Trophoblast cell (in vitro differentiated cells and primary cell): Measurements from ENCODE around the gene FAM9C.

Experiments used
- DNase-seq, 2 donors: peaks; one replicate each; pipeline ENCODE4 v3.0.0-alpha.2; 2016
- H2AFZ ChIP-seq: 2 replicates; pipeline ENCODE4 v1.6.1; 2013; ENCODE audit warnings: low read length, moderate library complexity, mild to moderate bottlenecking; ENCODE audit not compliant: insufficient read depth, poor library complexity
- H2AK5ac ChIP-seq: 2 replicates; pipeline ENCODE4 v1.6.1; 2013; ENCODE audit warnings: mild to moderate bottlenecking, low read length
- H2BK120ac ChIP-seq: 2 replicates; pipeline ENCODE4 v1.6.1; 2013; ENCODE audit warnings: low read length, mild to moderate bottlenecking, moderate library complexity; ENCODE audit not compliant: insufficient read depth, poor library complexity
- H2BK12ac ChIP-seq: 2 replicates; pipeline ENCODE4 v1.6.1; 2013; ENCODE audit warnings: mild to moderate bottlenecking, low read length, moderate library complexity
- H2BK5ac ChIP-seq: 2 replicates; pipeline ENCODE4 v1.6.1; 2013; ENCODE audit warnings: low read length, low read depth, moderate library complexity, mild to moderate bottlenecking; ENCODE audit not compliant: poor library complexity
- H3K14ac ChIP-seq: 2 replicates; pipeline ENCODE4 v1.6.1; 2013; ENCODE audit warnings: mild to moderate bottlenecking, low read length
- H3K18ac ChIP-seq: 2 replicates; pipeline ENCODE4 v1.6.1; 2013; ENCODE audit warnings: mild to moderate bottlenecking, low read length
- H3K23ac ChIP-seq: 2 replicates; pipeline ENCODE4 v1.6.1; 2013; ENCODE audit warnings: low read length
- H3K27ac ChIP-seq: 2 replicates; pipeline ENCODE4 v1.5.1; 2013; ENCODE audit warnings: low read depth, mild to moderate bottlenecking, inconsistent platforms, low read length, moderate library complexity
- H3K27me3 ChIP-seq: 2 replicates; pipeline ENCODE4 v1.6.1; 2013; ENCODE audit warnings: inconsistent platforms, mild to moderate bottlenecking, low read length, moderate library complexity; ENCODE audit not compliant: insufficient read depth
- H3K36me3 ChIP-seq, 2 experiments: 1 replicate in 1 of 2; 2 replicates in 1 of 2; pipeline ENCODE4 v1.6.1; 2013; ENCODE audit warnings: low read length in 2 of 2, mild to moderate bottlenecking in 2 of 2, moderate library complexity in 1 of 2; ENCODE audit not compliant: insufficient read depth in 2 of 2, control insufficient read depth in 1 of 2
- H3K4ac ChIP-seq: 2 replicates; pipeline ENCODE4 v1.6.1; 2013; ENCODE audit warnings: low read depth, mild to moderate bottlenecking, low read length, moderate library complexity
- H3K4me1 ChIP-seq, 2 experiments: 1 replicate in 1 of 2; 2 replicates in 1 of 2; pipeline ENCODE4 v1.6.1; 2013; ENCODE audit warnings: low read length in 2 of 2, mild to moderate bottlenecking in 2 of 2, moderate library complexity in 1 of 2; ENCODE audit not compliant: insufficient read depth in 2 of 2, control insufficient read depth in 1 of 2
- H3K4me2 ChIP-seq: 2 replicates; pipeline ENCODE4 v1.6.1; 2013; ENCODE audit warnings: inconsistent platforms, mild to moderate bottlenecking, low read length, moderate library complexity
- H3K4me3 ChIP-seq: 2 replicates; pipeline ENCODE4 v1.5.1; 2013; ENCODE audit warnings: mild to moderate bottlenecking, low read depth, low read length, inconsistent platforms
- H3K79me1 ChIP-seq: one replicate; pipeline ENCODE4 v1.6.1; 2013; ENCODE audit warnings: low read length
- H3K79me2 ChIP-seq: 2 replicates; pipeline ENCODE4 v1.6.1; 2013; ENCODE audit warnings: low read length, mild to moderate bottlenecking; ENCODE audit not compliant: control insufficient read depth, insufficient read depth, poor library complexity
- H3K9ac ChIP-seq: 2 replicates; pipeline ENCODE4 v1.6.1; 2013; ENCODE audit warnings: mild to moderate bottlenecking, low read length
- H3K9me3 ChIP-seq: 2 replicates; pipeline ENCODE4 v1.6.1; 2013; ENCODE audit warnings: low read depth, mild to moderate bottlenecking, control low read depth, inconsistent platforms, low read length; ENCODE audit not compliant: insufficient read depth
- H4K12ac ChIP-seq: 2 replicates; pipeline ENCODE4 v1.6.1; 2013; ENCODE audit warnings: low read depth, mild to moderate bottlenecking, low read length, moderate library complexity
- H4K8ac ChIP-seq: 2 replicates; pipeline ENCODE4 v1.6.1; 2013; ENCODE audit warnings: low read depth, mild to moderate bottlenecking, low read length, moderate library complexity
- H4K91ac ChIP-seq: one replicate; pipeline ENCODE4 v1.6.1; 2013; ENCODE audit warnings: low read depth, mild to moderate bottlenecking, low read length, moderate library complexity
- WGBS: extraction: QIAGEN DNeasy Blood & Tissue Kit; methylation state at CpG from one replicate; pipeline ENCODE4 v1.1.7; 2013; ENCODE audit warnings: missing lambda C conversion rate; ENCODE audit not compliant: insufficient read length, insufficient coverage; ENCODE audit errors: extremely low coverage; 5-methylcytosine and 5-hydroxymethylcytosine counted together

Gene FAM9C

GRCh38 chrX:13001961-13002671 lies 42.3 kb downstream of the FAM9C start:
- no peaks in the 10 kb centered on the region for H3K79me1 ChIP-seq
- no peak overlapping the region for H3K9ac ChIP-seq
- H3K27ac ChIP-seq = no peak overlapping the region
- no peak overlapping the region for H3K23ac ChIP-seq
- no peak overlapping the region for H2BK5ac ChIP-seq
- no peak overlapping the region for H3K18ac ChIP-seq
- no peak overlapping the region for H2AFZ ChIP-seq
- no peaks in the 10 kb centered on the region for H3K79me2 ChIP-seq
- peaks cover 0 to 2% of the 10 kb centered on the region in 2 experiments for H3K4me1 ChIP-seq
- no peak overlapping the region for H4K12ac ChIP-seq
- peak in 1 of 2 donors; percentile 39 for DNase-seq
- H2BK120ac ChIP-seq = no peak overlapping the region
- H2BK12ac ChIP-seq = no peak overlapping the region
- no peak overlapping the region for H3K4me2 ChIP-seq
- no peak overlapping the region for H3K4me3 ChIP-seq
- no peaks in the 10 kb centered on the region for H3K9me3 ChIP-seq
- H2AK5ac ChIP-seq = no peak overlapping the region
- no peak overlapping the region for H3K14ac ChIP-seq
- no CpG with 5 or more reads among the region's 4 CpGs for WGBS
- no peak overlapping the region for H4K91ac ChIP-seq
- no peaks in the 10 kb centered on the region for H3K36me3 ChIP-seq
- no peaks in the 10 kb centered on the region for H3K27me3 ChIP-seq
- no peak overlapping the region for H3K4ac ChIP-seq
- H4K8ac ChIP-seq = no peak overlapping the region

- no peak overlapping the region for H3K23ac ChIP-seq
- no peak overlapping the region for H4K91ac ChIP-seq
- H2BK12ac ChIP-seq = no peak overlapping the region
- no peaks in the 10 kb centered on the region for H3K79me1 ChIP-seq
- H3K4me2 ChIP-seq = no peak overlapping the region
- H4K12ac ChIP-seq = no peak overlapping the region
- H3K27ac ChIP-seq = no peak overlapping the region
- H2BK5ac ChIP-seq = no peak overlapping the region
- H3K36me3 ChIP-seq = no peaks in the 10 kb centered on the region
- no peak overlapping the region for H2AFZ ChIP-seq
- no peak overlapping the region for H4K8ac ChIP-seq
- H2AK5ac ChIP-seq = no peak overlapping the region
- no CpG with 5 or more reads among the region's 5 CpGs for WGBS
- H3K18ac ChIP-seq = no peak overlapping the region
- H3K4ac ChIP-seq = no peak overlapping the region
- no peaks in the 10 kb centered on the region for H3K27me3 ChIP-seq
- DNase-seq = peak in 1 of 2 donors; percentile 64
- H2BK120ac ChIP-seq = no peak overlapping the region
- no peaks in the 10 kb centered on the region for H3K79me2 ChIP-seq
- H3K14ac ChIP-seq = no peak overlapping the region
- H3K9me3 ChIP-seq = no peaks in the 10 kb centered on the region
- peaks cover 0 to 2% of the 10 kb centered on the region in 2 experiments for H3K4me1 ChIP-seq
- no peak overlapping the region for H3K4me3 ChIP-seq
- H3K9ac ChIP-seq = no peak overlapping the region
These were observed 43.3 kb downstream of the FAM9C start for GRCh38 chrX:13001097-13001496.

DNA sequence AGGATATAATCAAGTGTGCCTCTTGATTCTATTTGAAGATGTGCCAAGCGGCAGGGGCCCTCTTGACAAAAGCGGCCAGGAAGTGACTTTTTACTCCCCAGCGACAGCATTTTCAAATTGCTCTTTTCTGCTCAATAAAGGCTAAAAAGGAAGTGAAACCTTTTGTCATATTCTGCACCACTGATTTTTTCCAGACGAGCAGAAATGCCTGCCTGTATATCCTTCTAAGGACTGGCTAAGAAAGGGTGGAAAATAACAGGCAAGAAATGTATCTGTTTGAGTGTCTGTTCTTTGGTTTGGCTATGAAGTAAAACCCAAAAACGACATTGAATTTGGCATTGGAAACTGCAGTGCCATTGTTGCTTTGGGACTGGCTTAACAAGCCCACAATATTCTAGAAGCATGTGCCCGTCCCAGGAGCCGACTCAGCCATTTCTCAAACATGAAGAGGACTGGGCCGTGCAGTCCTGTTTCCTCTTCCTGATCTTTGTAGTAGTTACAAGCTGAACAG lies 44.1 kb downstream of the FAM9C start:
- H3K27ac ChIP-seq = no peak overlapping the region
- no peak overlapping the region for H2AFZ ChIP-seq
- H3K14ac ChIP-seq = no peak overlapping the region
- no peak overlapping the region for H3K18ac ChIP-seq
- no peak overlapping the region for H4K8ac ChIP-seq
- no peak overlapping the region for H2BK12ac ChIP-seq
- no peak overlapping the region for H3K9ac ChIP-seq
- no peak overlapping the region for H2AK5ac ChIP-seq
- no peak overlapping the region for H4K12ac ChIP-seq
- H3K79me2 ChIP-seq = no peaks in the 10 kb centered on the region
- no peaks in the 10 kb centered on the region for H3K27me3 ChIP-seq
- H3K79me1 ChIP-seq = no peaks in the 10 kb centered on the region
- H2BK5ac ChIP-seq = no peak overlapping the region
- no peak overlapping the region for H3K23ac ChIP-seq
- H3K4me1 ChIP-seq = peaks cover 0 to 2% of the 10 kb centered on the region in 2 experiments
- no peaks in the 10 kb centered on the region for H3K9me3 ChIP-seq
- H3K36me3 ChIP-seq = no peaks in the 10 kb centered on the region
- H3K4me2 ChIP-seq = no peak overlapping the region
- no peak overlapping the region for H2BK120ac ChIP-seq
- H4K91ac ChIP-seq = no peak overlapping the region
- H3K4ac ChIP-seq = no peak overlapping the region
- H3K4me3 ChIP-seq = no peak overlapping the region
- no peak for DNase-seq
- WGBS = no CpG with 5 or more reads among the region's 8 CpGs

- Histone ChIP-seq H3K4ac (no peak overlapping the region), H3K36me3 (no peaks in the 10 kb centered on the region), H3K79me1 (no peaks in the 10 kb centered on the region), H3K27me3 (no peaks in the 10 kb centered on the region), H3K27ac (no peak overlapping the region), H3K9me3 (no peaks in the 10 kb centered on the region), H3K9ac (no peak overlapping the region), H2BK5ac (no peak overlapping the region), H2BK120ac (no peak overlapping the region), H2AFZ (no peak overlapping the region), H3K4me3 (no peak overlapping the region), H2AK5ac (no peak overlapping the region), H3K23ac (no peak overlapping the region), H3K18ac (no peak overlapping the region), H3K4me2 (no peak overlapping the region), H3K79me2 (no peaks in the 10 kb centered on the region), H2BK12ac (no peak overlapping the region), H4K91ac (no peak overlapping the region), H4K8ac (no peak overlapping the region), H4K12ac (no peak overlapping the region), H3K4me1 (peaks cover 0 to 2% of the 10 kb centered on the region in 2 experiments), H3K14ac (no peak overlapping the region)
- DNase-seq = no peak
- no CpG with 5 or more reads among the region's 9 CpGs for WGBS
These were observed 45.0 kb downstream of the FAM9C start for GRCh38 chrX:12999422-12999821.
